SK-N-SH treated with all-trans-retinoic acid at 6 μM for 48 hours (cell line): ENCODE data around the gene CNEP1R1.

Experiments used
- ATAC-seq: fragments of 200-7000 bp; cut with Tn5 transposase; 3 replicates; pipeline ENCODE4 v1.9.1; 2020; ENCODE audit warnings: mild to moderate bottlenecking, moderate library complexity
- ARNTL ChIP-seq: fragments of 450-650 bp; formaldehyde crosslinking; IDR thresholded peaks from 2 replicates; pipeline ENCODE4 v1.5.0; 2020; ENCODE audit warnings: low read depth, mild to moderate bottlenecking, moderate library complexity, borderline replicate concordance
- BACH2 ChIP-seq: fragments of 250-450 bp; sonication (Bioruptor Pico); IDR thresholded peaks from 2 replicates; pipeline ENCODE4 v1.9.0; 2021; ENCODE audit warnings: mild to moderate bottlenecking, borderline replicate concordance
- CSDC2 ChIP-seq: fragments of 250-450 bp; sonication (Bioruptor Pico); IDR thresholded peaks from 2 replicates; pipeline ENCODE4 v1.5.0; 2020; ENCODE audit warnings: mild to moderate bottlenecking, moderate library complexity
- ESRRG ChIP-seq: fragments of 250-450 bp; sonication (Bioruptor Pico); IDR thresholded peaks from 2 replicates; pipeline ENCODE4 v1.6.1; 2021; ENCODE audit warnings: mild to moderate bottlenecking
- GLIS3 ChIP-seq: fragments of 250-450 bp; sonication (Bioruptor Pico); IDR thresholded peaks from 2 replicates; pipeline ENCODE4 v1.5.0; 2020; ENCODE audit warnings: mild to moderate bottlenecking, moderate library complexity
- ISL1 ChIP-seq: fragments of 250-450 bp; sonication (Bioruptor Pico); IDR thresholded peaks from 2 replicates; pipeline ENCODE4 v2.1.2; 2022; ENCODE audit warnings: mild to moderate bottlenecking, moderate library complexity
- OSR1 ChIP-seq: fragments of 250-450 bp; sonication (Bioruptor Pico); IDR thresholded peaks from 2 replicates; pipeline ENCODE4 v1.8.0; 2022; ENCODE audit warnings: moderate library complexity, mild to moderate bottlenecking, inconsistent platforms
- PPARA ChIP-seq: fragments of 250-450 bp; sonication (Bioruptor Pico); IDR thresholded peaks from 2 replicates; pipeline ENCODE4 v1.5.0; 2020; ENCODE audit warnings: mild to moderate bottlenecking, borderline replicate concordance
- RARB ChIP-seq: fragments of 250-450 bp; sonication (Bioruptor Pico); IDR thresholded peaks from 2 replicates; pipeline ENCODE4 v1.8.0; 2021; ENCODE audit warnings: mild to moderate bottlenecking, moderate library complexity
- TCF4 ChIP-seq: fragments of 250-450 bp; sonication (Bioruptor Pico); IDR thresholded peaks from 2 replicates; pipeline ENCODE4 v1.8.0; 2021; ENCODE audit warnings: mild to moderate bottlenecking, moderate library complexity, borderline replicate concordance
- TOX ChIP-seq: fragments of 250-450 bp; sonication (Bioruptor Pico); IDR thresholded peaks from 2 replicates; pipeline ENCODE4 v1.8.0; 2021; ENCODE audit warnings: mild to moderate bottlenecking, moderate library complexity, borderline replicate concordance
- ZFP3 ChIP-seq: fragments of 250-450 bp; sonication (Bioruptor Pico); IDR thresholded peaks from 2 replicates; pipeline ENCODE4 v1.5.0; 2020; ENCODE audit warnings: mild to moderate bottlenecking, moderate library complexity
- ZFP30 ChIP-seq: fragments of 450-650 bp; formaldehyde crosslinking; IDR thresholded peaks from 2 replicates; pipeline ENCODE4 v1.5.0; 2022; ENCODE audit warnings: mild to moderate bottlenecking, moderate library complexity
- ZNF565 ChIP-seq: fragments of 450-650 bp; formaldehyde crosslinking; conservative IDR thresholded peaks from 2 replicates; pipeline ENCODE4 v1.5.0; 2020; ENCODE audit warnings: low read depth, mild to moderate bottlenecking, moderate library complexity
- ZNF70 ChIP-seq: fragments of 450-650 bp; formaldehyde crosslinking; IDR thresholded peaks from 2 replicates; pipeline ENCODE4 v1.5.0; 2020; ENCODE audit warnings: mild to moderate bottlenecking, moderate library complexity
- ZNF8 ChIP-seq: fragments of 450-650 bp; formaldehyde crosslinking; IDR thresholded peaks from 2 replicates; pipeline ENCODE4 v1.5.0; 2020; ENCODE audit warnings: mild to moderate bottlenecking, moderate library complexity
- TF ChIP-seq, protein P1 (sequence below): fragments of 250-450 bp; sonication (Bioruptor Pico); IDR thresholded peaks from 2 replicates; pipeline ENCODE4 v1.5.1; 2020; ENCODE audit warnings: low read depth, mild to moderate bottlenecking, moderate library complexity
- TF ChIP-seq, protein P2 (sequence below): fragments of 250-450 bp; sonication (Bioruptor Pico); IDR thresholded peaks from 2 replicates; pipeline ENCODE4 v1.5.1; 2021; ENCODE audit warnings: mild to moderate bottlenecking, moderate library complexity
- TF ChIP-seq, protein P3 (sequence below): fragments of 250-450 bp; sonication (Bioruptor Pico); IDR thresholded peaks from 2 replicates; pipeline ENCODE4 v1.8.0; 2021; ENCODE audit warnings: low read depth, mild to moderate bottlenecking, moderate library complexity, borderline replicate concordance
- TF ChIP-seq, protein P4 (sequence below): fragments of 250-450 bp; sonication (Bioruptor Pico); IDR thresholded peaks from 2 replicates; pipeline ENCODE4 v1.5.0; 2020; ENCODE audit warnings: mild to moderate bottlenecking, moderate library complexity

The CNEP1R1 gene

DNA sequence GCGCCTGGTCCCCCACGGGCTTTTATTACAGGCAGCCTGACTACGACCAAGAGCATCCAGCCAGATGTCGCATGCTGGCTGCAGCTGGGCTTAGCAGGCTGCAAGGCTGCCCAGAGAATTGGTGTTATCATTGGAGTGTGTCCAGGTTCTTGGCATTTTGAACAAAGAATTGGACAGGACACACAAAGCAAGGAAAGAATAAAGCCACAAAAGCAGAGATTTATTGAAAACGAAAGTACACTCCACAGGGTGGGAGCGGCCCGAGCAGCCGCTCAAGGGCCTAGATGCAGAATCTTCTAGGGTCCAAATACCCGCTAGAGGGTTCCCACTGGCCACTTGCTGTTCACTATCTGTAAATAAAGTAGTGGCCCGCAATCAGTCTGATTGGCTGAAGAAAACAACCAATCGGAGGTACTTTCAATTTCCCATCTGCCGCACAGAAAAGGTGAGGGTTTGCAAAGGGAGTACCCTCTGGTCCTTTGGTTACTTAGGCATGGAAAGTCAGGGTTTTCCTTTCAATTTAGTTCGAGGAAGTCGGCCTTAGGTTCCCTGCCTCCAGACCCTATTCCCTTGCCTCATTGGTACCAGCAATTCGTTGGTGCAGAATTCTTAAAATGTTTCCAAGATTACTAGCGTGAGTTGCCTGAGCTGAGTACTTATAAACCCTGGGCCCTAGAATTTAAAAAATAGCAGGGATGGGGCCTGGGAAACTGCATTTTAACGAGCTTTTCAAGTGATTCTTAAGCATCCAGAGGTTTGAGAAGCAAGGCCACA, 38.5 kb upstream of the CNEP1R1 start (continued):
- TF ChIP-seq, protein P1, sequence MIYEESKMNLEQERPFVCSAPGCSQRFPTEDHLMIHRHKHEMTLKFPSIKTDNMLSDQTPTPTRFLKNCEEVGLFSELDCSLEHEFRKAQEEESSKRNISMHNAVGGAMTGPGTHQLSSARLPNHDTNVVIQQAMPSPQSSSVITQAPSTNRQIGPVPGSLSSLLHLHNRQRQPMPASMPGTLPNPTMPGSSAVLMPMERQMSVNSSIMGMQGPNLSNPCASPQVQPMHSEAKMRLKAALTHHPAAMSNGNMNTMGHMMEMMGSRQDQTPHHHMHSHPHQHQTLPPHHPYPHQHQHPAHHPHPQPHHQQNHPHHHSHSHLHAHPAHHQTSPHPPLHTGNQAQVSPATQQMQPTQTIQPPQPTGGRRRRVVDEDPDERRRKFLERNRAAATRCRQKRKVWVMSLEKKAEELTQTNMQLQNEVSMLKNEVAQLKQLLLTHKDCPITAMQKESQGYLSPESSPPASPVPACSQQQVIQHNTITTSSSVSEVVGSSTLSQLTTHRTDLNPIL (CRISPR knock-in tag), result no peak

DNA sequence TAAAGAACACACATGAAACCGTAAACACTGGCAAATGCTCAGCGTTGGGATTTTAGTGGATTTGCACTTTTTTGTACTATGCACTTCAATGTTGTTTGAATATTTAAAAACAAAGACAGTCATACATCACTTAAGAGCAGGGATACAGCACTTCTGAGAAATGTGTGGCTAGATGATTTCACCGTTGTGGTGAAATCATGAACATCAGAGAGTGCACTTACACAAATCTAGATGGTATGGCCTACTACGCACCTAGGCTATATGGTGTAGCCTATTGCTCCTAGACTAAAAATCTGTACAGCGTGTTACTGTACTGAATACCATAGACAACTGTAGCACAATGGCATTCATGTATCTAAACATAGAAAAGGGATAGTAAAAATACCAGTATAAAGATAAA, 37.6 kb upstream of the CNEP1R1 start:
- ATAC-seq, result no peak
- TF ChIP-seq OSR1 (CRISPR knock-in tag), result no peak
- TF ChIP-seq PPARA (CRISPR knock-in tag), result no peak
- TF ChIP-seq, protein P2, sequence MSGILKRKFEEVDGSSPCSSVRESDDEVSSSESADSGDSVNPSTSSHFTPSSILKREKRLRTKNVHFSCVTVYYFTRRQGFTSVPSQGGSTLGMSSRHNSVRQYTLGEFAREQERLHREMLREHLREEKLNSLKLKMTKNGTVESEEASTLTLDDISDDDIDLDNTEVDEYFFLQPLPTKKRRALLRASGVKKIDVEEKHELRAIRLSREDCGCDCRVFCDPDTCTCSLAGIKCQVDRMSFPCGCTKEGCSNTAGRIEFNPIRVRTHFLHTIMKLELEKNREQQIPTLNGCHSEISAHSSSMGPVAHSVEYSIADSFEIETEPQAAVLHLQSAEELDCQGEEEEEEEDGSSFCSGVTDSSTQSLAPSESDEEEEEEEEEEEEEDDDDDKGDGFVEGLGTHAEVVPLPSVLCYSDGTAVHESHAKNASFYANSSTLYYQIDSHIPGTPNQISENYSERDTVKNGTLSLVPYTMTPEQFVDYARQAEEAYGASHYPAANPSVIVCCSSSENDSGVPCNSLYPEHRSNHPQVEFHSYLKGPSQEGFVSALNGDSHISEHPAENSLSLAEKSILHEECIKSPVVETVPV (CRISPR knock-in tag), result no peak
- TF ChIP-seq ARNTL (CRISPR knock-in tag), result no peak
- TF ChIP-seq BACH2, result no peak
- TF ChIP-seq, all 23 proteins: peak for 0

DNA sequence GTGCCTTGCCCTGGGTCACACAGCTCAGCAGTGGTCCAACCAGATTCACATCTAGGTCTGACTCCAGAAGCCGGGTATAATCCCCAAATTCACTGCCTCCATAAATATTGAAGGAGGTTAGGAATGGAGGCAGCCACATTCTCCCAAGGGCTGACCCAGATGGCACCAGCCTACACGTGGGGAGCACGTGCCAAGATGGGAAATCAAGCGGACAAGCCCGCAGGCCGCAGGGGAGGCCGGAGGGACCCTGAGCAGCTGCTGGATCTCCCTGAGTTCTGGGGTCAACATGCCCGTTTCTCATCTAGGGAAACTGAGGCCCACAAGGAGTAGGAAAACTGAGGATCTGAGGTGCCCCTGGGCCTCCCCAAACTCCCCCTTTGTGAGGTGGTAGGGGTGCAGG, 32.2 kb upstream of the CNEP1R1 start:
- no peak for ATAC-seq
- TF ChIP-seq, protein P3, sequence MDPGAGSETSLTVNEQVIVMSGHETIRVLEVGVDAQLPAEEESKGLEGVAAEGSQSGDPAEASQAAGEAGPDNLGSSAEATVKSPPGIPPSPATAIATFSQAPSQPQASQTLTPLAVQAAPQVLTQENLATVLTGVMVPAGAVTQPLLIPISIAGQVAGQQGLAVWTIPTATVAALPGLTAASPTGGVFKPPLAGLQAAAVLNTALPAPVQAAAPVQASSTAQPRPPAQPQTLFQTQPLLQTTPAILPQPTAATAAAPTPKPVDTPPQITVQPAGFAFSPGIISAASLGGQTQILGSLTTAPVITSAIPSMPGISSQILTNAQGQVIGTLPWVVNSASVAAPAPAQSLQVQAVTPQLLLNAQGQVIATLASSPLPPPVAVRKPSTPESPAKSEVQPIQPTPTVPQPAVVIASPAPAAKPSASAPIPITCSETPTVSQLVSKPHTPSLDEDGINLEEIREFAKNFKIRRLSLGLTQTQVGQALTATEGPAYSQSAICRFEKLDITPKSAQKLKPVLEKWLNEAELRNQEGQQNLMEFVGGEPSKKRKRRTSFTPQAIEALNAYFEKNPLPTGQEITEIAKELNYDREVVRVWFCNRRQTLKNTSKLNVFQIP (CRISPR knock-in tag), result no peak
- TF ChIP-seq GLIS3 (CRISPR knock-in tag) (no peak), ISL1 (CRISPR knock-in tag) (no peak), TOX (no peak), ZNF70 (no peak), ZNF565 (CRISPR knock-in tag) (no peak), ESRRG (no peak), ZFP30 (CRISPR knock-in tag) (no peak), OSR1 (CRISPR knock-in tag) (no peak), ZFP3 (CRISPR knock-in tag) (no peak), ZNF8 (CRISPR knock-in tag) (no peak), ARNTL (CRISPR knock-in tag) (no peak), CSDC2 (no peak), RARB (CRISPR knock-in tag) (no peak), PPARA (CRISPR knock-in tag) (no peak), TCF4 (CRISPR knock-in tag) (no peak)
- TF ChIP-seq, protein P1 (CRISPR knock-in tag), result no peak
- TF ChIP-seq, protein P4, sequence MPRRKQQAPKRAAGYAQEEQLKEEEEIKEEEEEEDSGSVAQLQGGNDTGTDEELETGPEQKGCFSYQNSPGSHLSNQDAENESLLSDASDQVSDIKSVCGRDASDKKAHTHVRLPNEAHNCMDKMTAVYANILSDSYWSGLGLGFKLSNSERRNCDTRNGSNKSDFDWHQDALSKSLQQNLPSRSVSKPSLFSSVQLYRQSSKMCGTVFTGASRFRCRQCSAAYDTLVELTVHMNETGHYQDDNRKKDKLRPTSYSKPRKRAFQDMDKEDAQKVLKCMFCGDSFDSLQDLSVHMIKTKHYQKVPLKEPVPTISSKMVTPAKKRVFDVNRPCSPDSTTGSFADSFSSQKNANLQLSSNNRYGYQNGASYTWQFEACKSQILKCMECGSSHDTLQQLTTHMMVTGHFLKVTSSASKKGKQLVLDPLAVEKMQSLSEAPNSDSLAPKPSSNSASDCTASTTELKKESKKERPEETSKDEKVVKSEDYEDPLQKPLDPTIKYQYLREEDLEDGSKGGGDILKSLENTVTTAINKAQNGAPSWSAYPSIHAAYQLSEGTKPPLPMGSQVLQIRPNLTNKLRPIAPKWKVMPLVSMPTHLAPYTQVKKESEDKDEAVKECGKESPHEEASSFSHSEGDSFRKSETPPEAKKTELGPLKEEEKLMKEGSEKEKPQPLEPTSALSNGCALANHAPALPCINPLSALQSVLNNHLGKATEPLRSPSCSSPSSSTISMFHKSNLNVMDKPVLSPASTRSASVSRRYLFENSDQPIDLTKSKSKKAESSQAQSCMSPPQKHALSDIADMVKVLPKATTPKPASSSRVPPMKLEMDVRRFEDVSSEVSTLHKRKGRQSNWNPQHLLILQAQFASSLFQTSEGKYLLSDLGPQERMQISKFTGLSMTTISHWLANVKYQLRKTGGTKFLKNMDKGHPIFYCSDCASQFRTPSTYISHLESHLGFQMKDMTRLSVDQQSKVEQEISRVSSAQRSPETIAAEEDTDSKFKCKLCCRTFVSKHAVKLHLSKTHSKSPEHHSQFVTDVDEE (CRISPR knock-in tag), result no peak

DNA sequence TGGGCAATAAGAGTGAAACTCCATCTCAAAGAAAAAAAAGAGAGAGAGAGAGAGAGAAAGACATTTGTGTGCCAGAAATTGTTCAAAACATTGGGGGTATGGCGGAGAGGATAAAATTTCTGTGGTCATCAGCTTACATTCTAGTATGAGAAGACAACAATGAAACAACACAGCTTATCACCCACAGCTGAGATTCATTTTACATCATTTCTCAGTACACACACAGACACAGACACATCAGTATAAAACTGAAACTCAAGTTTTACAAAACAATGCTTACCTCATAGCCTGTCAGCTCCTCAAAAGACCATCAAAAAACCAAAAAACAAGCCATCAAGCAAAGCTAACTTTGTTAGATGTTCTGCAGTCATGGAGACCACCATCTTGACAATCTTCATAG, 31.4 kb upstream of the CNEP1R1 start:
- ATAC-seq, result no peak
- no peak for TF ChIP-seq ZNF70
- TF ChIP-seq, protein P2 (CRISPR knock-in tag), result no peak
